Neural crest cell (in vitro differentiated cells): ENCODE measurements around the gene GPR152. TPM values are rescaled to one million over a fixed set of nuclear protein-coding genes. Genes with fewer than 3 reads are reported as not detected.
A peak's percentile ranks its signal among the peaks of the same experiment; 100 is the strongest.
"Not testable (repeated sequence)": the region's sequence is repeated elsewhere in the genome, so short reads cannot be mapped to it uniquely, and the experiment has no call there.

Experiments
- DNase-seq: peaks from one replicate; pipeline ENCODE4 v3.0.0; 2021; ENCODE audit warnings: low read depth, mixed read lengths, low spot score
- H3K27ac Mint-ChIP-seq: one replicate; pipeline ENCODE4 v1.8.0; 2021; ENCODE audit warnings: mild to moderate bottlenecking, mixed read lengths; ENCODE audit not compliant: unreplicated experiment
- H3K27me3 Mint-ChIP-seq: 2 replicates; pipeline ENCODE4 v1.8.0; 2021; ENCODE audit warnings: low read depth, mild to moderate bottlenecking, mixed read lengths
- H3K36me3 Mint-ChIP-seq: 2 replicates; pipeline ENCODE4 v1.8.0; 2021; ENCODE audit warnings: low read depth, mild to moderate bottlenecking, mixed read lengths
- H3K4me1 Mint-ChIP-seq: 2 replicates; pipeline ENCODE4 v1.8.0; 2021; ENCODE audit warnings: mixed read lengths
- H3K4me3 Mint-ChIP-seq: one replicate; pipeline ENCODE4 v1.8.0; 2021; ENCODE audit warnings: mild to moderate bottlenecking, mixed read lengths
- H3K9me3 Mint-ChIP-seq: 2 replicates; pipeline ENCODE4 v1.8.0; 2021; ENCODE audit warnings: mixed read lengths
- CTCF ChIP-seq: fragments of 200-600 bp; sonication (generic); conservative IDR thresholded peaks from 2 replicates; pipeline ENCODE4 v1.5.0; 2021; ENCODE audit warnings: antibody characterized with exemption, mild to moderate bottlenecking
- total RNA-seq: library from RNA; stranded (reverse); gene quantifications from 2 replicates; pipeline ENCODE4 v1.2.1, GENCODE V29; 2021

Gene GPR152
- total RNA-seq, 1 donor from 2014 or later: not detected

DNA sequence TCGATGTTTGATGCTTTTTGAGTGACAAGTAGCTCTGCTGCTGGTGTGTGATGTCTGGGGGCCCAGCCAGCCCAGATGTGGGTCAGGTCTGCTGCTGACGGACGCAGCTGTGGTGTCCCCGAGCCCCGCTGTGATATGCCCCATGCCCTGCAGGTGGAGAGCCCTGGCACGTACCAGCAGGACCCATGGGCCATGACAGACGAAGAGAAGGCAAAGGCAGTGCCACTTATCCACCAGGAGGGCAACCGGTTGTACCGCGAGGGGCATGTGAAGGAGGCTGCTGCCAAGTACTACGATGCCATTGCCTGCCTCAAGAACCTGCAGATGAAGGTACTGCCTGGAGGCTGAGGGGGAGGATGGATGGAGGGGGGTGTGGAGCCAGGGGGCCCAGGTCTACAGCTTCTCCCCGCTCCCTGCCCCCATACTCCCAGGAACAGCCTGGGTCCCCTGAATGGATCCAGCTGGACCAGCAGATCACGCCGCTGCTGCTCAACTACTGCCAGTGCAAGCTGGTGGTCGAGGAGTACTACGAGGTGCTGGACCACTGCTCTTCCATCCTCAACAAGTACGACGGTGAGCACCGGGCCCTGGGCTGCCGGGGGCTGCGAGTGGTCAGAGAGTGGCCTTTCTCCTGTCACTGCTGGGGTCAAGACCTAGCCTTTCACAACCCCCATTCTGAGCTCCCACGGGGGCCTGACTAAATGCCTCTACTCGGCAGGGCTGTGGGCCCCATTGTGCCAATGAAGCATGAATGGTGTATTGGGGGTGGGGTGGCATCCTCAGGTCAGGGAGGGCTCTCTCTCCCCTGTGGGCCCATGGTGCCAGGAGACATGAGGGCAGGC, 37.6 kb upstream of the GPR152 start:
- no peak for TF ChIP-seq CTCF
- no peaks in the 10 kb centered on the region for H3K9me3 Mint-ChIP-seq
- H3K4me1 Mint-ChIP-seq: peaks cover 18% of the 10 kb centered on the region
- DNase-seq: no peak
- H3K36me3 Mint-ChIP-seq: peaks cover 4% of the 10 kb centered on the region
- H3K27ac Mint-ChIP-seq: peak overlapping the region; percentile 75
- peak overlapping the region; percentile 27 for H3K4me3 Mint-ChIP-seq
- no peaks in the 10 kb centered on the region for H3K27me3 Mint-ChIP-seq

DNA sequence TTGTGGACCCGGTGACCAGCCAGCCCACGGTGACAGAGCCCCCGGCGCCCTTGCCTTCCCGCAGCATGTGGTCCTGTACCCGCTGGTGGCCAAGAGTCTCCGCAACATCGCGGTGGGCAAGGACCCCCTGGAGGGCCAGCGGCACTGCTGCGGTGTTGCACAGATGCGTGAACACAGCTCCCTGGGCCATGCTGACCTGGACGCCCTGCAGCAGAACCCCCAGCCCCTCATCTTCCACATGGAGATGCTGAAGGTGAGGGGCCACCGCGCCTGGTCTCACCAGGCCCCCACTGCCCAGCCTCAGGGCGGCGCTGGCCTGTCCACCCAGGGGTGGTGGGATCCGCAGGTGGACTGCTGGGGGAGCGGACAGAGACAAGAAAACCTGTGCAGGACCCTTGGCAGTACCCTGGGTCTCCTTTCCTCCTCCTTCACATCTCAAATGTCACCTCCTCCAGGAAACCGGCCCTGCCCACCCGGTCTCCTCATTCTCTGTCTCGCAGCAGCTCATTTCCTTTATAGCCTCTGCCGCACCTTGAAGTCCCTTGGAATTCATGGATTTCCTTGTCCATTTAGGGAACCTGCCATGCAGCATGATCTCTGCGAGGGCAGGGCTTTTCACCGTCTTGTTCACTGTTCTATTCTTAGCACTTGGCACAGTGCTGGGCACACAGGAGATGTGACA, 36.8 kb upstream of the GPR152 start:
- TF ChIP-seq CTCF: no peak
- Mint-ChIP-seq H3K9me3 (no peaks in the 10 kb centered on the region), H3K27ac (peak overlapping the region; percentile 75)

DNA sequence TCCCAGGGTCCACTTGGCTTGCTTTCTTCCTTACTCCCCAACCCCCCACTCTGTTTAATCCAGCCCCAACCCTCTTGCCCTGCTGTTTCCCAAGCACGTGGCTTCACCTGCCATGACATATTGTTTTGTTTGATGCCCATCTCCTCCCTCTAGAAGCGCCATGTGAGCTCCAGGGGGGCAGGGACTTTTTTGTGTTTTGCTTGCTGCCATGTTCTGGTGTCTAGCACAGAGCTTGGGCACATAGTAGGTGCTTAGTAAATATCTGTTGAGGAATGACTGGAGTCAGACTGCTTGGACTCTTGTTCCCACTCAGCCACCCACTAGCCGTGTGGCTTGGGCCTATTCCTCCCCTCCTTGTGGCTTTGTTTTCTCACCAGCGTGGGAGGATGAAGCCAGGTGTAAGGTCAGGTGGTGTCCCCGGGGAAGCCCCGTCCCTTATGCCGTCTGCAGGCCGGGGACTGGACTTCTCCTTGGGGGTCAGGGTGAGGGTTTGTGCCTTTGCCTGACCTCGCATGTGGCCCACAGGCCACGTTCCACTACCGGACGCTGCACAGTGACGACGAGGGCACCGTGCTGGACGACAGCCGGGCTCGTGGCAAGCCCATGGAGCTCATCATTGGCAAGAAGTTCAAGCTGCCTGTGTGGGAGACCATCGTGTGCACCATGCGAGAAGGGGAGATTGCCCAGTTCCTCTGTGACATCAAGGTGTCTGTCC, 34.1 kb upstream of the GPR152 start:
- Mint-ChIP-seq H3K4me3 (peak overlapping the region; percentile 73), H3K27me3 (peaks cover 3% of the 10 kb centered on the region), H3K36me3 (peaks cover 11% of the 10 kb centered on the region), H3K4me1 (peaks cover 47% of the 10 kb centered on the region), H3K27ac (no peak overlapping the region), H3K9me3 (peaks cover 6% of the 10 kb centered on the region)
- TF ChIP-seq CTCF: no peak
- DNase-seq: no peak

More for the DNA sequence above, 36.8 kb upstream of the GPR152 start:
- Mint-ChIP-seq H3K4me1 (peaks cover 26% of the 10 kb centered on the region), H3K27me3 (no peaks in the 10 kb centered on the region), H3K36me3 (peaks cover 8% of the 10 kb centered on the region), H3K4me3 (no peak overlapping the region)
- DNase-seq: no peak

GRCh38 chr11:67485873-67486361, 33.4 kb upstream of the GPR152 start:
- H3K9me3 Mint-ChIP-seq, H3K27ac Mint-ChIP-seq, H3K27me3 Mint-ChIP-seq, DNase-seq: not testable (repeated sequence)
- peak overlapping the region; percentile 73 for H3K4me3 Mint-ChIP-seq
- H3K4me1 Mint-ChIP-seq: peaks cover 43% of the 10 kb centered on the region
- peaks cover 11% of the 10 kb centered on the region for H3K36me3 Mint-ChIP-seq

GRCh38 chr11:67484847-67485311, 32.4 kb upstream of the GPR152 start:
- no peak overlapping the region for H3K27ac Mint-ChIP-seq

More at GRCh38 chr11:67484847-67485311, 32.4 kb upstream of the GPR152 start:
- no peak for TF ChIP-seq CTCF
- H3K4me3 Mint-ChIP-seq: peak overlapping the region; percentile 91
- H3K36me3 Mint-ChIP-seq: peaks cover 11% of the 10 kb centered on the region
- no peak for DNase-seq
- H3K4me1 Mint-ChIP-seq: peaks cover 42% of the 10 kb centered on the region
- H3K9me3 Mint-ChIP-seq: peaks cover 6% of the 10 kb centered on the region
- H3K27me3 Mint-ChIP-seq: peaks cover 3% of the 10 kb centered on the region
